GM21619 (cell line): ENCODE results near the gene CASP8AP2.
A peak's percentile ranks its signal among the peaks of the same experiment; 100 is the strongest.
"Not testable (repeated sequence)": the region's sequence is repeated elsewhere in the genome, so short reads cannot be mapped to it uniquely, and the experiment has no call there.

Experiments used
- ATAC-seq: cut with Tn5 transposase; IDR thresholded peaks from one replicate; pipeline ENCODE4 v1.9.1; 2021; ENCODE audit not compliant: unreplicated experiment

Gene CASP8AP2

DNA sequence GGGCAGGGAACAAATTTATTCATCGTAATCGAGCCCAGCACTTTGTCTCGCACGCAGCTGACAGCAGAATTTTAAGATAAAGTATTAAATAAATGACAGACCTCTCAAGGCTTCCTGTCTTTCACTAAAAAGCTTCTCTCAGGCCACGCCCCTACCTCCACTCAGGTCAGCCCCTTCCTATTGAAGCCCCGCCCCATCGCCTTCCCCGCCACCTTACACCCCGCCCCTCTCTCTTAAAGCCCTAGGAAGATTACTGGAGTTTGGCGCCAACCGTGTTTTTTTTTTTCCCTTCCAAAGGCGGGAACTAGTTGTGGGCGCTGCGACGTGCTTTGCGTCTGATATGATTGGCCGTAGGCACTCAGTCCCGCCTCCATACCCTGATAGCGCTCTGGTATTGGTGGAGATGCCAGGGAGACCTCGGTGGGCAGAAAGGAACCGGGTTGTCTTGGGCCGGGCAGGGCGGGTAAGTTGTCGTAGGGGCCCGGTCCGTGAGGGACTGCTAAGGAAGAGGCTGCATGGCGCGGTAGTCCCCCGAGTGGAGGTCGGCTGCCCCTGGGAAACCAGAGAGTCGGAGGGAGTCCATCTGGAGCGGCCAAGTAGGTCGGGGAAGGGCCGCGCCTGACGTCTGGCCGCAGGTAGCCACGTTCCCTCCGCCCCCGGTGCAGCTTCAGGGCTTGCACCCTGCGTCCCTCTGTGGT, at the start of gene CASP8AP2:
Gene CASP8AP2, plus strand, starts transcription at position 409 of the 698 bp plus-strand sequence.
- peak; percentile 98 for ATAC-seq

DNA sequence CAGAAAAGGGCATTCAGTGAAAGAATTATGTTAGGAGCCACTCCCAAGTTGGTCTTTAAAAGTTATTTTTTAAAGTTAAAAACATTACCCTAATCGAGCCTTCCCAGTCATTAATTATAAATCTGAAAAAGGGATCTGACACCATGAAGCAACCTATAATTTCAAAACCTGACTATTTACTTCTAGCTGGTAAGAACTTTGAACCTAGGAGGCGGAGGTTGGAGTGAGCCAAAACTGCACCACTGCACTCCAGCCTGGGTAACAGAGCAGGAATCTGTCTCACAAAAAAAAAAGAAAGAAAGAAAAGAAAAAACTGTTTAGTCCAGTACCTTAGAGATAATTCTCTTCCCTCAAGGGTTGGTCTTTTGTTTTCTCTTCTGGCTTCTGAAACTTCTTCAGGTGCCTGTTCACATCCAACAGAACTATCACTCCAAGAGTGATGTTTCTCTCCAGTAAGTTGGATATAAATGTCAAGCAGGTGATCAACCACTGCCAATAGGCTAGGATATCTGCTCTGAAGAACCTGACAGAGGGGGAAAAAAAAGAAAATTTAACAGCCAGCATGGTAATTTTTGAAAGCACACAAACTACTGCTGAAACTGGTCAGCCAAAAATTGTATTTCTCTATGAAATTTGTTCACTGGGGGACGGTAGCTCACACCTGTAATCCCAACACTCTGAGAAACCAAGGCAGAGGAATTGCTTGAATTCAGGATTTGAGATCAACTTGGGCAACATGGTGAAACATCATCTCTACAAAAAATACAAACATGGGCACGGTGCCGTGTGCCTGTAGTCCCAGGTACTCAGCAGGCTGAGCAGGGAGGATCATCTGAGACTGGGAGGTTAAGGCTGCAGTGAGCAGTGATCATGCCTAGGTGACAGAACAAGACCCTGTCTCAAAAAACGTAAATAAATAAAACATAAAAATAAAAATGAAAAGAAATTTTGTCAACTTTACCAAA, 48.3 kb upstream of the CASP8AP2 start:
- no peak for ATAC-seq

DNA sequence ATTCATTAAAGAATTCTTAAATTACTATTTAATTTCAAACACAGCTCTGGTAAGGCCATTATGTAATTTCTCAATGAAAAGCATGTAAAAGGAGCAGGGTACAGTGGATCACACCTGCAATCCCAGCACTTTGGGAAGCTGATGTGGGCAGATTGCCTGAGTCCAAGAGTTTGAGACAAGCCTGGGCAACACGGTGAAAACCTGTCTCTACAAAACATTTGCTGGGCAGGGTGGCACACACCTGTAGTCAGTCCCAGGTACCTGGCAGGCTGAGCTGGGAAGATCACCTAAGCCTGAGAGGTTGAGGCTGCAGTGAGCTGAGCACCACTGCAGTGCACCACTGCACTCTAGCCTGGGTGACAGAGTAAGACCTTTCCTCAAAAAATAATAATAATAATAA, 47.5 kb upstream of the CASP8AP2 start:
- ATAC-seq: no peak

DNA sequence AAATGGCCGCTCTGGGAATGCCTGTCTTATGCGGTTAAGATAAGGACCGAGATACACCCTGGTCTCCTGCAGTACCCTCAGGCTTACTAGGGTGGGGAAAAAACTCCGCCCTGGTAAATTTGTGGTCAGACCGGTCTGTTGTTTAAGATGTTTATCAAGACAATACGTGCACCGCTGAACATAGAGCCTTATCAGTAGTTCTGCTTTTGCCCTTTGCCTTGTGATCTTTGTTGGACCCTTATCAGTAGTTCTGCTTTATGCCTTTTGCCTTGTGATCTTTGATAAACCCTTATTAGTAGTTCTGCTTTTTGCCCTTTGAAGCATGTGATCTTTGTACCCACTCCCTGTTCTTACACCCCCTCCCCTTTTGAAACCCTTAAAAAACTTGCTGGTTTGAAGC, 46.4 kb upstream of the CASP8AP2 start:
- not testable (repeated sequence) for ATAC-seq

DNA sequence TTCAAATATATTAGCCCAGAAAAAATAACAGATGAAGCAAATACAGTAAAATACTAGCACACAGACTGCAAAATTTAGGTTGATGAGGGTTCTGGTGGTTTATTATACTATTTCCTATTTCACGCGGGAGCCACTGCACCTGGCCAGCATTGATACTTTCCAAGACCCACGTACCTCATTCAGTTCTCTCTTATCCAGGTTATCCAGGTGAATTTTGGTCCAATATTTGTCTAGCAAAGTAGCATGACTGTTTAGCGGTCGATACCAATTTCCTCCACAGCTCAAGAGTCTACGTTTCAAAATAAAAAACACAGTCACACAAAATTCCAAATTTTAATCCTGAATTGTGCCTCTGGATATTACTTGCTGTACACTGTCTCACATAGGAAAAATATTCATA, 44.8 kb upstream of the CASP8AP2 start:
- ATAC-seq: no peak

DNA sequence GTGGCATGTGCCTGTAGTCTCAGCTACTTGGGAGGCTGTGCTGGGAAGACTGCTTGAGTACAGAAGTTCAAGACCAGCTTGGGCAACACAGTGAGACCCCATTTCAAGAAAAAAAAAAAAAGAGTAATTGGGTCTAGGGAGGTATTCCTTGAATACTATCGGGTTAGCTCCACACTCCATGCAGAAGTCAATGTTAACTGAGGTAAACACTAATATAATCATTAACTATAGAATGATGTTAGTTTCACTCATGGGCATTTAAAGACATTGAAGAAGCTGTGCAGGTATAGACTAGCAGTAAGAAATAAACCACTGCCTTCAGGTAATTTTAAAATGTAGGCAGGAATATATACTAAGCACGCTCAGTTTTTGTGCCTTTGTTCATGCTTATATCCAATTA, 42.7 kb upstream of the CASP8AP2 start:
- no peak for ATAC-seq

DNA sequence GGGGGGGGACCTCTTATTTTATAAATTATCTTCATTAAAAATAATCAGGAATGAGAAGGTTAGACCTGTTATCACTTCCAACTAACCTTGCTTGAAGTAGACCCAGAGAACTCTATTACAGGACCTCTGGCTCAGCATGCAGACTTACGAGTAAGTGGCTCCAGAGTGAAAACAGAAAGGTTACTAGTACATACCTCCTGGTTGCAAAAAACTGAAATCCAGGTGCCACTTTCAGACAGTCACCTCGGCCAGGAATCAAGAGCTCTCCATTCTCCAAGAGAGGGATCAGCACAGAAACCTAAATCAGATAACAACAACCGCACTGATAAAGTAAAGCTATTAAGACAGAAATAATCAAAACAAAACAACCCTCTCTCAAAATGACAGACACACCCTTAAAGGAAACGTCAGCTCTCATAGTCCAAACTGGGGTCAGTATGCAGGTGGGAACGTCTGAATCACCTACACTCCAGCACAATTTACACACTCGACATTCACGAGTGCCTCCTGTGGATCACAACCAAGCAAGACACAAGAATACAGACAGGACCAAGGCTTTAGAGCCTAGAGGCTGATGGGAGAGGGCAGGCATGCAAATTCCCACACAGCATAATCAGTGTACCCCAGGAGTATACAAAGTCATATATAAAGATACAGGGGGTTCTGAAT, 41.9 kb upstream of the CASP8AP2 start:
- no peak for ATAC-seq

DNA sequence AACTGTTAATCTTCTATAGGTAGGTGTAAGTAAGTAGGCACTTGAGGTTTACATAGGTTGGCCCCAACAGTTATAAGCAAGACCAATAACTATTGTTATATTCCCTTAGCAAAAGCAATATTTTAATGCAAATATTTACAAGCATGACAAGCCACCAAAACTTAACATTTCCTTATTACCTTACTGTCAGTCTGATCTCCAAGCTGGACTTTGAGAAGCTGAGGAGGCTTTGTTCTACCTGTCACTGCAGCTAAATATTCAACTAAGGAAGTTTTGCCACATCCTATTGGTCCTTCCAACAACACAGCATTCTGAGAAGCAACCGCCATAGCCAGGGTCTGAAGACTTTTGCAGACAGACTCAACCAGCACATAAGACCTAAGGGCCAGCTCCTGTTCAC, 39.7 kb upstream of the CASP8AP2 start:
- ATAC-seq: no peak

DNA sequence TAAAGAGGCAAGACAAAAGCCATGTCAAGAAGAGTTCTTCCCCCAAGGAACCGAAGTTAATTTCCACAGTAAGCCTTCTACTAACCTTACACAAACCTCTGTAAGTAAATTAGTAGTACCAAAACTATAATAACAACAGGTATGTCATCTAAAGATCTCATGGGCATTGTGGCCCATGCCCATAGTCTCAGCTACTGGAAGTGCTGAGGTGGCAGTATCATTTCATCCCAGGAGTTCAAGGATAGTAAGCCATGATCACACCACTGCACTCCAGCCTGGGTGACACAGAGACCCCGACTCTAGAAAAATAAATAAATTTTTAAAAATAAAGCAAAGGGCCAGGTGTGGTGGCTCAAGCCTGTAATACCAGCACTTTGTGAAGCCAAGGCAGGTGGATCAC, 39.3 kb upstream of the CASP8AP2 start:
- ATAC-seq: no peak

DNA sequence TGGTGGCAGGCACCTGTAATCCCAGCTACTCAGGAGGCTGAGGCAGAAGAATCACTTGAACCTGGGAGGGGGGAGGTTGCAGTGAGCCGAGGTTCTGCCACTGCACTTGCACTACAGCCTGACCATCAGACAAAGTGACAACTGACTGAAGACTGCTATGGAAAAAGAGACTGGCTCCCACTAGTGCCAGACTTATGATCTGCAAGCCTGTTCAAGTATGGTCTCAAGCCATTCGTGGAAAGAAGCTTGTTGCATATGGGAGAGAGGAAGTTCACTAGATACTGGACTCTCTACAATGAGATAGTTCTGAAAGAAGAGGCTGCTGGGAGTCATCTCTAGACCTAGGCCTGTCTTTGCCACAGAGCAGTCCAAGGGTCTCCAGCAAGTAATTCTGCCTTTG, 36.8 kb upstream of the CASP8AP2 start:
- ATAC-seq: peak; percentile 83

DNA sequence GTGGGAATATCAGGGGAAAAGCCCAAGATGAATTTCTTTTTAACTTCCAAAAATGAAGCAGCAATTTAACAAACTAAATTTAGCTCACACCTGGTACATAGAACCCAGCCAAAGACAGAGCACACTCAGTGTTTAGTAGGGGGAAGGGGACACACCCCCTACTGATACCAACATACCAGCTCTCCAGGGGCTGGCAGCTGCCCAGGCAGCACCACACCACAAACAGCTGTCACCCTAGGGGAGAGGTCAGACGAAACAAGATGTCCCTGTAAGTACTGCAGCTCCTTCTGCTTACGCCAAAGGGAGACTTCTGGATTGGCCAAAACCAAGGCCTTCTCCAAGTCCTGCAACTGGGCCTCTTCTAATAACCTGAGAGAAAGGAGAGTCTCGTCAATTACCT, 36.1 kb upstream of the CASP8AP2 start:
- ATAC-seq: no peak

DNA sequence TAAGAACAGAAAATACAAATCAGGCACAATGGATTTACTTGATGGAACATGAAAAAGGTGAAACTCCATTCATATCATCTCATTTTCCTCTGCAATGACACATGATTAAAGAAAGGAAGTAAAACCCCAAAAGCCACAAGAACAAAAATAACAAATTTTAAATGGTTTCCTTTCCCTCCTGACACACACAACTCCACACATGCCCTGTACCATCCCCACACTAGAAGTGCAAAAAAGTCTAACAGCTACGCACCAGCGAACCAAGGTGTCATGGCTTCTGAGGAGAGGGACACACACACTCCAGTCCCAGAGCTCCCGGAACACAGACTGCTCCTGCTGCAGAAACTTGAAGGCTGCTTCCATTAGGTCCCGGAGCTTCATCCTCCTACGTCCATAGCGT, 35.4 kb upstream of the CASP8AP2 start:
- no peak for ATAC-seq

DNA sequence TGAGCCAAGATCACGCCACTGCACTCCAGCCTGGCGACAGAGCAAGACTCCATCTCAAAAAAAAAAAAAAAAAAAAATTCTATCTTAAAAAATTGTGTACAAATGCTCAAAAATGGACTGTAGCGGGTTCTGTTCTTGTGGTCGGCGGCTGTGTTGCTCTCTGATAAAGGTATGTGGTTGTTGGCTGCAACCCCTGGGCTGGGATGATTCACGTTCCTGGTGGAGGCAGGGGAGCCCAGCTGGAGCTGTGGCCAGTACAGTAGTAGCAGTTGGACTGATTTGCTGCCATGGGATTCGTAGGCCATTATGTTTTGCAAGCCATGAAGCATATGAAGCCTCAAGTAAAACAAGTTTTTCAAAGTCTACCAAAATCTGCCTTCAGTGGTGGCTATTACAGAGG, 32.4 kb upstream of the CASP8AP2 start:
- ATAC-seq: no peak

DNA sequence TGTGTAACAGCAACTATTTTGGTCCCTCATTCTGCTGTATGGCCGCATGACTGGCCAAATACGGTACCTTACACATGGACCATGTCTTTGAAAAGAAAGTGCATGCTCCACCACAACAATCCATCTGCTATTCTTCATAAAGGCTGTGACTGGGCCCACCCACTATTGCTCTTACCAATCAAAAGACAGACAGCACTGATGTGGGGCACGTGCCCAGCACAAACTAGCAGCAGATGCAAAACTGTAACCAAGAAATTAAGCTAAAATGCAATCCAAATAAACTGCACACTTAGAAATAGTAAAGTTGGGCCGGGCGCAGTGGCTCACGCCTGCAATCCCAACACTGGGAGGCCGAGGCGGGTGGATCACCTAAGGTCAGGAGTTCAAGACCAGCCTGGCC, 30.6 kb upstream of the CASP8AP2 start:
- no peak for ATAC-seq

DNA sequence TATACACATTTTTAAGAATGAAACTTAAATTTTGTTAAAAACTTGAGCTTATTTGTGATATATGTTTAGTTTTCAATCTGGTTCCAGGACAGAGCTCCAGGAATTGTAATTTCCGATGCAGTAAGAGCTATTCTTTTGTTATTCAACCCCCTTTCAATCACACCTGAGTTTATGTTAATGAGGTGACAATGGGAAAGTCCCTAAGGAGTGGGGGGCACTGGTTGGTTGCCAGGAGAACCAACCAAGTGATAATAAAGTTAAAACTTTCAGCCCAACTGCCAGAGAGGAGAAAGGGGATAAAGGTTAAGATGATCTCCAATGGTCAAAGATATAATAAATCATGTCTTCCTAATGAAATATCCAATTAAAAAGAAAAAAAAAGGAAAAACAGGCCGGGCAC, 29.9 kb upstream of the CASP8AP2 start:
- no peak for ATAC-seq

DNA sequence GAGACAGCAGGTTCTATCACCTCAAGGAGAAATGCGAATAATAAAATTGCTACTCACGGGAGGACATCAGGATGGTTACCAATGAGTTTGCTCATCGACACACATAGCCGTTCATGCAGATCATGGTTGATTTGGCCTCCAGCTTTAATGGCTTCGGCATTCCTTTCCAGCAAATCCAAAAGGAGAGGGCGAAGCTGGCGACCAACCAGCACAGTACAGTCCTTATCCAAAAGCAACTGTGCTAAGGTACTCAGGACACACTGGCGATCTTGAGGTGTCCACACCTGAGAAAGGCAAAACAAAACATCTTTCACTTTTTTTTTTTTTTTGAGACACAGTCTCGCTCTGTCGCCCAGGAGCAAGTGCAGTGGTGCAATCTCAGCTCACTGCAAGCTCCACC, 26.4 kb upstream of the CASP8AP2 start:
- no peak for ATAC-seq

DNA sequence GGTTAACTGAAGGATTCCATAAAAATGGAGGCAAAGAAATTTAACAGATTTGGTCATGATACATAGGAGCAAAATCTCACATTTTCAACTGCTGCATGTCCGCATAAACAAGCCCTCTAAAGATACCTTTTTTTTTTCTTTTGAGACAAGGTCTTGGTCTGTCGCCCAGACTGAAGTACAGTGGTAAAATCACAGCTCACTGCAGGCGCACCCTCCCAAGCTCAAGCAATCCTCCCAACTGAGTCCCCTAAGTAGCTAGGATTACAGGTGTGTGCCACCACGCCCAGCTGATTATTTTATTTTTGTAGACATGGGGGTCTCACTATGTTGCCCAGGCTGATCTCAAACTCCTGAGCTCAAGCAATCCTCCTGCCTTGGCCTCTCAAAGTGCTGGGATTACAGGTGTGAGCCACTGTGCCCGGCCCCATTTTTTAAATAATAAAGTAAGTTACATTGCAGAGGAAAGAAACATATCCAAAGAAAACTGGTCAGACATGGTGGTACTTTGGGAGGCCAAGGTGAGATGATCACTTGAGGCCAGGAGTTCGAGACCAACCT, 23.8 kb upstream of the CASP8AP2 start:
- ATAC-seq: no peak

DNA sequence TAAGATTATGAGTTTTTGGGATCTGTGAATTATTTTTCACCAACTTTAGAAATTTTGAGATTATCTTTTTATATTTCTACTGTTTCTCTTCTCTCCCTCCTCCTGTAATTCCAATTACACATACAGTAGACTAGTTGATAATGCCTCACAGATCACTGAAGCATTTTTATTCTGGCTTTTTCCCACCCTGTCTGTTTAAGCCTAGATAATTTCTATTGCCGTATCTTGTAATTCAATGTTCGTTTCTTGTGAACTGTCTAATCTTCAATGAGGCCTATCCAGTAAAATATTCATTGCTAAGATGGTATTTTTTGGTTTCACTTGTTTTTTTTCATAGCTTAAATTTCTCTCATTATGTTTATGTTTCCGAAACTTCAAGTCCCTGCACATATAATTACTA, 22.1 kb upstream of the CASP8AP2 start:
- no peak for ATAC-seq

DNA sequence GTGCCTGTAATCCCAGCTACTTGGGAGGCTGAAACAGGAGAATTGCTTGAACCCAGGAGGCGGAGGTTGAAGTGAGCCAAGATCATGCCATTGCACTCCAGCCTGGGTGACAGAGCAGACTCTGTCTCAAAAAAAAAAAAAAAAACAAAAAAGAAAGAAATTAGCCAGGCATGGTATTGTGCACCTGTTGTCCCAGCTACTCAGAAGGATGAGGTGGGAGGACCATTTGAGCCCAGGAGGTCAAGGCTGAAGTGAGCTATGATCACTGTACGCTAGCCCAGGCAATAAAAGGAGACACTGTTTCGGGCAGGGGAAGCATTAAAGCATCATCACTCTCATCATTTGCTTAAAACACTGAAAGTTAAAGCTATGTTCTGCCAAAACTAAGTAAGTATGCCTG, 16.3 kb upstream of the CASP8AP2 start:
- not testable (repeated sequence) for ATAC-seq

DNA sequence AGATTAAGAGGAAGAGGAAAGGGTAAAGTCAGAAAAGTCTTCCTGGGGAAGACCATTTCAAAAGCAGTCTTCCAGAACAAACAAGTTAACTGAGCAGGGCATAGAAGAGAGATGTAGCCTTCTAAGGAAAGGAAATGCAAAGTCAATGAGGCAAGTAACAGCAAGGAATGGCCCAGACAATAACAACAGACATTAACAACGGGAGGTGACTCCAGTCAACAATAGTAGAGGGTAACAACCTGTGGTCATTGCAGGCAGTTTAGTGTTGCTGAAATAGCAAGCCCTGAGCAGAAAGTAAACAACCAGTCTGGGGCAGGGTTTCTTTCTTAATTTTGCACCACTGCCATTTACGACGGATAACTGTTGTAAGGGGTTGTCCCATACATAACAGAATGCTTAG, 12.2 kb upstream of the CASP8AP2 start:
- no peak for ATAC-seq

DNA sequence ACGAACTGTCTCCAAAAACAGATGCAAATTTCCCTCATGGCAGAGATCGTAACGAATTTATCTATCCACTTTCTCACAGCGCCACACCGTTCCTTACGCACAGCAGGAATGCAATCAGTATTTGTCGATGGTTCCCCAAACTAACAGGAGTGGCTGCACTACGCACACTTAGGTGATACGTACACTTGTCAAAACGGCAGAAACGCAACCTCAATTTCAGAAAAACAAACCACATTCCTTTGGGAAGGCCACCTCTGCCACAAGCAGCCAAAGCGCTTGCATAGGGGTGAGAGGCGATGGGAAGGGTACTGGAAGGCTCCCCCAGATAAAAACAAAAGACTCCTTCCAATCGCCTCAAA, 10.7 kb upstream of the CASP8AP2 start:
- ATAC-seq: peak; percentile 21
